HG03442 (cell line): Measurements from ENCODE around the gene FAM124B.
"Not testable (repeated sequence)": the region's sequence is repeated elsewhere in the genome, so short reads cannot be mapped to it uniquely, and the experiment has no call there.

Source experiments
- ATAC-seq: cut with Tn5 transposase; IDR thresholded peaks from one replicate; pipeline ENCODE4 v1.9.1; 2021; ENCODE audit warnings: mild to moderate bottlenecking, moderate library complexity; ENCODE audit not compliant: unreplicated experiment

The FAM124B gene

DNA sequence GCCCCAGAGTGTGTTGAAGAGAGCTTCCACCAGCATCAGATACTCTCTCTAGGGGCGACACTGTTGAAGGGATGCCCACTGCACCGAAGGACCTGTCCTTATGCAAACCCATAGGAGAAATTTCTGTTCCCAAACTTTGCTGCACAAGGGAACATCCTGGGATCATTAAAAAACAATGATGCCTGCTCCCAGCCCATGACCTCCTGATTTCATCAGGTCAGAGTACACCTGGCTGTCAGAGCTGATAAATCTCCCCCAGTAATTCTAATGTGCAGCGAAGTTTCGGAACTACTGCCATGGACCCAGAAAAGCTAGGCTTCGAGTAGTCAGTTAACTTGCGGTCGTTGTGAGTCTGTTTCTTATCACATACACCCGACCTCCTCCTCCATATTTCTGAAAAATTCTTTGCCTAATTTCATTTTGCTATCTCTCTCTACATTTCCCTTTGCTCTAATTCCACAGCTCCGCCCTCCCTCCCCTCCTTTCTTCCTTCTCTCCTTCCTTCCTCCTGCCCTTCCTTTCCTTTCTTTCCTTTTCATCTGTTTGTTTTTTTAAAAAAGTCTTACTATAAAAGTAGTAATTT is 18.8 kb downstream of the FAM124B start:
- ATAC-seq: no peak

DNA sequence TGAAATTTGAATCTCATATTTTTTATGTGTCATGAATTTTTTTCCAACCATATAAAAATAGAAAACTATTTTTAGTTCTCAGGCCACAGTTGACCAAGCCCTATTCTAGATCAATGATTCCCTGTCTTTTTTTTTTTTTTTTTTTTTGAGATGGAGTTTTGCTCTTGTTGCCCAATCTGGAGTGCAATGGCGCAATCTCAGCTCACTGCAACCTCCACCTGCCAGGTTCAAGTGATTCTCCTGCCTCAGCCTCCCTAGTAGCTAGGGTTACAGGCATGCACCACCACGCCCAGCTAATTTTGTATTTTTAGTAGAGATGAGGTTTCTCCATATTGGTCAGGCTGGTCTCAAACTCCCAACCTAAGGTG is 19.6 kb downstream of the FAM124B start:
- ATAC-seq: not testable (repeated sequence)

DNA sequence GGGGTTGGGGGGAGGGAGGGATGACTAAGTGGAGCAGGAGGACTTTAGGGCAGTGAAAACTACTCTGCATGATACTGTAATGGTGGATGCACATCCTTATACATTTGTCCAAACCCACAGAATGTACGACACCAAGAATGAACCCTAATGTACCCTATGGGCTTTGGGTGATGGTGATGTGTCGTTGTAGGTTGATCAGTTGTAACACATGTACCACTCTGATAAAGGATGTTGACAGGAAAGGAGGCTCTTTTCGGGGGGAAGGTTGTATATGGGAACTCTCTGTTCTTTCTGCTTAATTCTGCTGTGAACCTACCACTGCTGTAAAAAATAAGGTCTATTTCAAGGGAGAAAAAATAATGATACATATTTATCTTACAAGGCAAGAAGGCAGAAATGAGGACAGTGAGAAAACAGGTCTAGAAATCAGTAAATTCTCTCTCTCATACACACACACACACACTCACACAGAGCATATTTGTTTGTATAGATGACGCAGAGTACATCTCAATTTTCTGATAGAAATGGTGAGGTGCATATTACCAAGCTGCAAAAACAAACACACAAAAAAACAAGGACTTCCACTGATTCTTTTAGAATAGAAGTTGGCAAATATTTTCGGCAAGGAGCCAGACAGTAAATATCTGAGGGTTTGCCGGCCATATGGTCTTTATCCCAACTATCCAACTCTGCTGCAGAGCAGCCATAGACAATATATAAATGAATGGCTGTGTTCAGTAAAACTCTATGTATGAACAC is 20.2 kb downstream of the FAM124B start:
- no peak for ATAC-seq

DNA sequence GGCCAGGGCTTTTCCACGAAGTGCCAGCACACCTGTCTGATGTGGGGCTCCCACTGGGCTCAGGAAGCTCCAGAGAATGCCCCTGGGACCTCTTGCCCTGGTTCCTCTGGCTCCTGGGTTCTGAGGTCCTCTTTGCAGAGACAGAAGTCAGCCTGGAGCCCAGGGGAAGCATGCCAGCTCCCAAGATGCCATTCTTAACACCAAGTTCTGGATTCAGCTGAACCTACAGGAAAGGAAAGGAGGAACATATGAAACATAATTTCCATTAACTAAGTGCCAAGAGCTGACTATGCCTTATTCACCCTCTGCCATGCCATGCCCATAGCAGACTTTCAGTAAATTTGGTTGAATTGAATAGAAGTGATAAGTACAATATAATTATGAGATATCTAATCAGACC is 21.9 kb downstream of the FAM124B start:
- ATAC-seq: no peak

DNA sequence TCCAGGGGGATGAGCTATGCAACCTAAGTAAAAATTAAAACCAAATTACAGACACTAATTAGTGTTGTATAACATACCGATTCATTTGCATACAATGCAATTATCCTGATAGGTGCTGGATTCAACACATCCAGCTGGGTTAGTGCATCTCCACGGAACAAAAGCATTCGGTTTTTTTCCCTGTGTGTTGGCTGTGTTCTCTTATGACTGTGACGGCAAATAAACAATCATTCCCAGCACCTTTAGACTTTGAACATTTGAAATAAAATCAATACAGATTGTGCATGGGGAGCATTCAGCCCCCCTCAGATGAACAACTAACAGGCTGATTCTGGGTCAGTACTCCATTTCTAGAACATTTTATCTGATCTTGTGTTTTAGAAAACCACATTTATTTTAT is 22.7 kb downstream of the FAM124B start:
- no peak for ATAC-seq

DNA sequence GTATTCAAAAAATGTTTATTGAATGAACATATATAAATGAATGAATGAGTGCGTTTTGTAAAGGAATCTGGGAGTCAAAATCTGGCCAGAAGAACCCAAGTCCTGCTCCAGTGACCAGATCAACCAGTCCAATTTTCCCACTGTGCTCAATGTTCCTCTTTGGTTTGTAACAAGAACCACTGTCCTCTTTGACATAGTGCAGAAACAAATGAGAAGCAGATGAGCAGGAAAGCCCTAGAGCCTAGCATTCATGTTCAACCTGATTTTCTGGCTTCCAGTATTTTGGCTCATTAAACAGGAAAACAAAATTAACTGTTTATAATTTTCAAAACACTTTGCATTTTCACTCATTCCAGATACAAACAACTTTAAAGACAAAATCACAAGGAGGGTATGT is 23.2 kb downstream of the FAM124B start:
- ATAC-seq: no peak

DNA sequence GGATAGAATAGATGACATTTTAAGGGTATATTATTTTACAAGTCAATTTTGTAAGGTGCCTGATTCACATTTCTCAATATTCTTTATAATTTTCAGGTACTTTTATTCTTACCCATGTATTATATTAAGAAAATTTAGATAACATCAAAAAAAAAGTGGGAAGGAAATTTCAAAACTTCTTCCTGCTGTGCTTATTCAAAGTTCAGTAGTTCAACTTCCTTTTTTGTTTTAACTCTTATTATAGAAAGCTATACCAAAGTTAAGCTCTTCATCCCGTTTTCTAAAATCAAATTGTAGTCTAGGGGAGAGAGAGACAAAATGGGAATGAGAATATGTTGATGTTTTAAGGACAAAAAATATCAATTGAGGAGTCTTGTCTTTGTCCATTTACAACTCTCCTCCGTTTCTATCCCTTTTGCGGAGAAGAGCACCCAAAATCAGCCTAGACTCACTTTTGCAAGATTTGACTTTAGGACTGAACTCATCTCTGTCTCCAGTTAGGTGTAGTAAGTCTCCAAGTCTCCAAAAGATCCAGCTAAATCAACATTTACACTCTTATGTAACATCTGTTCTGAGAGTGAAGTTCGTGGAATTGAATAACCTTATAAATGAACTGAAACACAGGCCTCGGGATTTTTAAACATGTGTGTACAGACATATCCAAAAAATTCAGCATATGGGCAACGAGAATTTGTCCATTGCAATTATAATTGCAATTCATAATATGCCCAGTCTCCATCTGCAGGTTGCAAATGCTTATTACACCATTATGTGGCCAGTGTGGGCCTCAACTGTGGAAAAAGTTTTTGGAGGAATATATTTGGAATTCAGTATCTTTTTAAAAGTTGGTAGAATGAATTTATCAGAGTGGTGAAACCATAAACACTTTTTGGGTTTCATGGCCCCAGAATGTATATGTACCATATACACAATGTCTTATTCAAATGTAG is 23.9 kb downstream of the FAM124B start:
- no peak for ATAC-seq

DNA sequence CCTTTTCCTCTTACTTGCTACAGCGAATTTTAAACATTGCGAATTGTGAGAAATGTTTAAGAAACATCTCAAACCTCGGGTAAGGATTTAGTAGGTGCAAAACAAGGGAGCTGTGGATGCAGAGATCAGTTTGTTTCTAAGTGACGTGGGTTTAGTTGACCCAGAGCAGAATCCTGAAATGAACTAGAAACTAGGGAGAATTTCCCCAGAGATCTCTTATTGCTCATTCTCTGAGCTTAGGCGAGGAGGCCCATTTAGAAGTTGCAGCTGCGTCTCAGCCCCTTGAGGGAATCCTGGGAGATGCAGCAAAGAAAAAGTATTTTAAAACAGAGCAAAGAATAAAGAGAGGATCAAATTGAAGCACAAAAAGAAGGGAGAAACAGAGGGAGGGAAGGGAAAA is 29.3 kb downstream of the FAM124B start:
- no peak for ATAC-seq

DNA sequence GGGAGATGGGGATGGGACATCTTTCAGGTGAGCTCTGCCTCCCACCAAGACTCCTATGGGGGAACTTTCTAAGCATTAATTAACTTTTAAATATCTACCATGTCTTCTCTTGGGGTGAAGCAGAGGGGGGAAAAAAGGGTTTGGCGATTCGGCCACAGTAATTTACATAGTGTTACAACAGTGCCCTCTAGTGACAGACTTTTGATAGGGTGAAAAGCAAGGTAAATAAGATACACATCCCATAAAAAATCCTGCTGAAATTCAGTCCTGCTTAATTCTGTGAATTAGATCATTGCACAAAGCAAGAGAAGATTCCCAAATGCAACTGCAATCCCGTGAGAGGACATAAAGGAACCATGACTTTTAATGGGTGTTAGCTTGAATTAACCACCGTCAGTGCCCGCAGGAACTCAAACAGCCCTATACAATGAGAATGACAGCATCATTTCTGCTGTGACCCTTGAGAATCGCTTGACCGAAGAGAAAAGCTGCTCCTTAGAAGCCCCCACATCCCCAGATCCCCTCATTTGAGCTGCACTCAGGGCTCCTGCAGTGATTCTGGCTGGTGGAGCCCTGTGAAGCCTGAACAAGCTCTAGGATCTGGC is 32.8 kb downstream of the FAM124B start:
- no peak for ATAC-seq

DNA sequence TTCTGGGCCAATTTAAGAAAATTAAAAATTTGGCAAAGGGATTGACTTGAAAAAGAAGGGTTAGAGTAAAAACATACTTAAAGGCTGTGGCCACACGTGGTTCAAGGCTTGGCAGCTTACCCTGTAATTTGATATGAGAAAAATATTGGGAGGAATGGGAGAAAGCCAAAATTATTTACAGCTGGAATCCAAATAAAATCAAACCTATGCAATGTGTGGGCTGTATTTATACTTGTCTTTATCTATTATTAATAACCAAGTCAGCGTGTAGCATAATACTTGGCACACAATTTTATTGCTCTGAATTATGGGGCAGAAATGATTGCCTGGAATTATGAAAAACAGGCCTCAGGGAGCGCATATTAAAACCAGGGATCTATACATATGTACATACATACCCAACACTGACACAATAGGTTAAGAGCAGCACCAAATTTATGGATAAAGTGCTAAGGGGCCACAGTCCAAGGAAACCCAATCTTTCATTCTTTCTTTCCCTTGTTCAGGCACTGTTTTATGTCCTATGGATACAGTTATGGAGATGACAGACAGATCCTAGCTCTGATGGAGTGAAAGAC is 35.6 kb downstream of the FAM124B start:
- ATAC-seq: no peak

DNA sequence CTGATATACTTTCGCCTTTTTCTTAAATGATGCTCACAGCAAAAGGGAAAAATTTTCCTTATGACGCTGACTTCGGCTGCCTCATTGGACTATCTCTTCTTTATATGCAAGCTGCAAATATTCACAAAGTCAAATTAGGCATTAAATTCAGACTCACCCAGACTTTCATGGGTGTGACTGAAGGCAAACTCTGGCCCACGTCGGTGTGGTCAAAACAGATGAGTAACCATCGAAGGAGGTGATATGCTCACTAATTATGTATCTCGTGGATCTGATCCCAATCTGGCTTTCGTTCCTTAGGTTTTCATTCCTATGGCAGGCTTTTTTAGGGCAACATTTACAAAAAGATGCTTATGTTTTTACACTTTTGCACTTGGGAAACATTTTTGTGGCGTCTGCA is 36.6 kb downstream of the FAM124B start:
- ATAC-seq: no peak

DNA sequence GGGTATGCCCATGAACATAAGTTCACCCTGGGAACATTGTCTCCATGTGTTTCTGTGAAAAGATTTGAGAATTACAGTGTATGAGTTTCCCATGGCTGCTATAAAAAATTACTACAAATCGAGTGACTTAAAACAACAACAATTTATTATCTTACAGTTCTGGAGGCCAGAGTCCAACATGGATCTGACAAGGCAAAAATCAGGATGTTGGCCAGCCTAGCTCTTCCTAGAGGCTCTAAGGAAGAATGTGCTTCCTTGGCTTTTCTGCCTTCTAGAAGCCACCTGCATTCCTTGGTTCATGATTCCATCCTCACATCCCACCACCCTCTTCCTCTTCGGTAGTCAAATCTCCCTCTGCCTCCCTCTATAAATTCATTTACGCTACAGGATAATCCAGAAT is 38.6 kb downstream of the FAM124B start:
- ATAC-seq: no peak

DNA sequence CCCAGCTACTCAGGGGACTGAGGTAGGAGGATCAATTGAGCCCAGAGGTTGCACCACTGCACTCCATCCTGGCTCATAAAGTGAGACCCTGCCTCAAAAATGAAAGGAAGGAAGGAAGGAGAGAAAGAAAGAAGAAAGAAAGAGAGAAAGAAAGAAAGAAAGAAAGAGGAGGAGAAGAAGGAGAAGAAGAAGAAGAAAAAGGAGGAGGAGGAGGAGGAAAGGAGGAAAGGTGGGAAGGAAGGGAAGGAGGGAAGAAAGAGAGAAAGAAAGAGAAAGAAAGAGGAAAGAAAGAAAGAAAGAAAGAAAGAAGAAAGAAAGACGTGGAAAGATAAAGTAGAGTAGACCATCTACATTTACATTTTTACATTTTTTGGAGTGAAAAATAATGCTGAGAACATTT is 39.8 kb downstream of the FAM124B start:
- no peak for ATAC-seq

DNA sequence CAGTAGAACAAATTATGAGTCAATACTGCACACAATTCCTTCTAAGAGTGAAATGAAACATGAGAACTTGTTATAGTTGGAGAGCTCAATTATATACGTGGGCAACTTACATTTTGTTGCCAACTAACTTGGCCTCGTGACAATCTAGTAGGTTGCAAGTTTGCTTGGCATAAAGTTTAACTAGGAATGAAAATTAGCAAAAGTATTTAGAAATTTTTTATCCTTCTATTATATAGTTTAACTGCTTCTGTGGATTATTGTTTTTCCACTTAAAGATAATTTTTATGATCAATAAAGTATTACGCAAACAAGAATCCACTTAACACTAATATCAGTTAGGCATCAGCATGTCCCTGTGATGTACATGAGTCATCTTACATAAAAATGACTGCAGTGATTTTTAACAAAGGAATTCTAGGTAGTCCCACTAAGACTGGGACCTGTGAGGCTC is 41.1 kb downstream of the FAM124B start:
- ATAC-seq: no peak

DNA sequence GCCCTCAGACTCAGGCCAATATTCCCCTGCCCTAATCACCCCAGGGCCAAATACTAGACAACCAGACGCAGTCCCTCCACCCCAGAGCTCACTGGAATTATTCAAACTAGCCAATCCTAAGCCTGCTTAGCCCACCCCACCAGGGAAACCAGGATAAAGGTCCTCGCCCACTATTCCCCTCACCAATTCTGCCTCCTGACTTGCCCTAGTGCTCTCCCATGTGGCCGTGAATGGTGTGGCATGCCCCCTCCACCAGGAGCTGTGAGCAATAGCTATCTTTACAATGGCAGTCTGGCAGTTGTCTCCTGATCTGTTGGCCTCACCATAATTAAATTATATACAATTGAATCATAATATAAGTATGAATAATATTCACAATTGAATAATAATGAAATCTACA is 42.3 kb downstream of the FAM124B start:
- ATAC-seq: peak; percentile 43

DNA sequence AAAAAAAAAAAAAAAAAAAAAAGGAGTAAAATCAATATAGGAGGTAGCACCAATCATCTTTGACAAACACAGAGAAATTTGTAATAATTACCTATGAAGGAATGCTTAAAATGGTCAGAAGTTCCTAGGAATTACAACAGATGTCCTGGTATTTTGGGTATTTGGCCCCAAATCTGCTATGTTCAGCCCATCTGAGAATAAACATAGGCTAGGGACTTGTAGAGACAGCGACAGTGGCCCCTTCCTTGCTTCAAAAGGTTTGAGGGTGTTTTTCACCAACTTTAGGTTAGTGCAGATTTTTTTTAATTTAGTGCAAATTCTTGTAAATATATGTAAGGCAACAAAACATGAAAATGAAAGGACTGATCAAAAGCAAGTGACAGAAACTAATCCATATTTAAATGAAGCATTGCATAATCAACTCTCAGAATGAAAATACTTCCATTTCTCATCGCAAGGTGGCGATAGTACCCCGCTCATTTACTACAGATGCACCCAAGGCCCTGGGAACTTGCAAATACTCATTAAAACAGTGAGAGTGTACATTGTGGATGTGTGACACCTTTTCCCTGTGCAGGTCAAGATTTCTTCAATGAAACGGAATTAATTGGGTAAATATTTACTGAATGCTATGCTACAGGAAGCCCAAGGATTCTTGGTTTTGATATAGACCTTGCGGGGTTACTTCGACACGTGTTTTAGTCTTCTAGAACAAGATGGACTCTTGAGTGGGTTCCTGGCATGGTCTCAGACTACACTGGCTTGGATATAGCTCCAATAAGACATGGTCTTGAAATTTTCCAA is 44.6 kb downstream of the FAM124B start:
- ATAC-seq: peak; percentile 80

DNA sequence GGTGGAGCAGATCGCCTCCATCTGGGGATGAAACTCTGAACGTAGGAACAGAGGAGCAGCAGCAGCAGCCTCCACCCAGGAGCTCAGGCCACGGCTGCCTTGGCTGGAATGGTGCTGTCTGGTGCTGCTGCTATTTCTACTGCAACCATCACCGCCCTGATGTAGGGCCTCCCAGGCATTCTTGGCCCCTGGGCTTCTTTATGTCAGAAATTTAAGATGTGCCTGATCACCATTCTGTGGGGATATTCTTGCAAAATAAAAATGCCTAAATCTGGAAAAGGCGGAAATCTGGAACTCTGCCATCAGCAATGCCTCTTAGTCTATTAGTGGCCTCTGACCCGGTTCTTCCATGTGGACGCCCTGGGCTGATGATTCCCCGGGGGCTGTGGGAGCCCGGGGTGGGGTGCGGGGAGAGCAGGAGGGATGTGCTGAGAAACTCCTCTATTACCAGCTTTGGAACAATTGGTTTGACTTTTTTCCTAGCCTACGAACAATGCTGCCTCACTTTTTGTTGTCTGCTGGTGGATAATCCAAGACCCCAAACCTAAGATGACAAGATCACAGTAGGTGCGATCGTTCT is 47.2 kb downstream of the FAM124B start:
- ATAC-seq: no peak

DNA sequence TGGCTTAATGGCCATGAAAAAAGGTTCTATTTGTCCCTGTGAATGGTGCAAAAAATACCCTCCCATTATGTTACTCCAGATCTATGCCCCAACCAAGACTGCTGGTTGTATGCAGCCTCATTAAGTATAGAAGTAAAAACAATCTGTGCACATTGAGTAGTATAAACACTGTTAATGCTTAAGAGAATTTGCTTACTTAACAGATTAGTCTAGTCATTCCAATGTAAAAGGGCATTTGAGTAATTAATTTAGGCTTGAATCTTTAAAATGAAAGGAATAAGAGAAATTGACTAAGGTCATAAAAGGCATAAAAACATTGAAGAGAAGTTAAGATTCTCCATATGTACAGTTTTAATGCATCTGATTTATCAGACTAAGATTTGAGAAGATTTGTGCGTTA is 51.2 kb downstream of the FAM124B start:
- no peak for ATAC-seq

DNA sequence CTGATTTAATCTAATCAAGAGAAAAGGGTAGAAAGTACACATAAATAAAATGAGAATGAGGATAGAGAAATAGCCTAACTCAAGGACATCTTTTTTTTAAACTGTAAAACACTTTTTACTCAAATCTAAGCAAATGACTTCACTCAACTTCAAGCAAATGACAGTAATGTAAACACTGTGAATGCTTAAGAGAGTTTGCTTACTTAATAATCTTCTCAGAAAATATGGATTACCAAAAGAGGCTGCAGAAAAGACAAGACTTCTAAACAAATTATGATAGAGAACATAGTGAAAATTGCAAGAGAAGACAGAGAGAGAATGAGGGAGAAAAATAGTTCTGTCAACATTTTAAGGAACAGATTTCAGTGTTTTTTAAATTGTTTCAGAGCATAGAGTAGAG is 52.5 kb downstream of the FAM124B start:
- no peak for ATAC-seq
